GM18909 (cell line): ENCODE measurements around the gene GOLPH3.
"Not testable (repeated sequence)": the region's sequence is repeated elsewhere in the genome, so short reads cannot be mapped to it uniquely, and the experiment has no call there.

Experiments used
- ATAC-seq: cut with Tn5 transposase; IDR thresholded peaks from one replicate; pipeline ENCODE4 v1.9.1; 2021; ENCODE audit warnings: mild to moderate bottlenecking; ENCODE audit not compliant: unreplicated experiment, poor library complexity

GOLPH3 gene

GRCh38 chr5:32174011-32174870 lies at the start of gene GOLPH3:
Gene GOLPH3 (minus strand): TSS chr5:32174319. CDS start chr5:32174034, 285 bp downstream.
- ATAC-seq = peak; percentile 89

- ATAC-seq = no peak
Observed at GRCh38 chr5:32222723-32223470, 48.8 kb upstream of the GOLPH3 start.

DNA sequence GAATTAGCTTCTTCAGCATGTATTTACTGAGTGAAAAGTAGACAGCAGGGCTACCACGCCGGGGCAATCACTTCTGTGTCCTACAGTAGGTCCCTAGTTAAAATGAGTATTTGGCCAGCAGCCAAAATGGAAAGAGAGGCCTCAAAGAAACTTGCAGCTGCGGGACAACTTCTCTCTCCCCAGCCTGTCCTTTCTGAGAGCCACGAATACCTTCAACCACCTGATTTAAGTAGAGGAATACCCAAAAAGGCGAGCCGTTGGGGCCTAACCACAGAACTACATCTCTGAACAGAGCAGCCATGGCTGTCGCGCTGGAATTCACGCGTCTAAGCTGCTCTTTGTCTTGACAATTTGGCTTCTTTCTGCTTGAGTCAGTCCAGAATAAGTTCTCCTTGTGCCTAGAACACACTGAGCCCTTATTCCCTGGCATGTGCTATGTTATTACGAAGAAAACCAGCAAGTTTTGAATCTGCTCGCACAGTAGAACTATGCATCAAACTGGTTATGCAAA lies 43.8 kb upstream of the GOLPH3 start:
- ATAC-seq = no peak

DNA sequence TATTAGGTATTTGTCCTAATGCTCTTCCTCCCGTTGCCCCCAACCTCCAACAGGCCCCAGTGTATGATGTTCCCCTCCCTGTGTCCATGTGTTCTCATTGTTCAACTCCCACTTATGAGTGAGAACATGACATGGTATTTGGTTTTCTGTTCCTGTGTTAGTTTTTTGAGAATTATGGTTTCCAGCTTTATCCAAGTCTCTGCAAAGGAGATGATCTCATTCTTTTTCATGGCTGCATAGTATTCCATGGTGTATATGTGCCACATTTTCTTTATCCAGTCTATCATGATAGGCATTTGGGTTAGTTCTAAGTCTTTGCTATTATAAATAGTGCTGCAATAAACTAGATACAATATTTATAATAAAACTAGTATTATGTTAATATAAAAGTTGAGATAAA lies 40.2 kb upstream of the GOLPH3 start:
- ATAC-seq = not testable (repeated sequence)

GRCh38 chr5:32210151-32210550 lies 36.0 kb upstream of the GOLPH3 start:
- no peak for ATAC-seq

DNA sequence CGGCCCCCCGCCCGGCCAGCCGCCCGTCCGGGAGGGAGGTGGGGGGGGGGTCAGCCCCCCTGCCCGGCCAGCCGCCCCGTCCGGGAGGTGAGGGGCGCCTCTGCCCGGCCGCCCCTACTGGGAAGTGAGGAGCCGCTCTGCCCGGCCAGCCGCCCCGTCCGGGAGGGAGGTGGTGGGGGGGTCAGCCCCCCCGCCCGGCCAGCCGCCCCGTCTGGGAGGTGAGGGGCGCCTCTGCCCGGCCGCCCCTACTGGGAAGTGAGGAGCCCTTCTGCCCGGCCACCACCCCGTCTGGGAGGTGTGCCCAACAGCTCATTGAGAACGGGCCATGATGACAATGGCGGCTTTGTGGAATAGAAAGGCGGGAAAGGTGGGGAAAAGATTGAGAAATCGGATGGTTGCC lies 34.7 kb upstream of the GOLPH3 start:
- ATAC-seq = not testable (repeated sequence)

- no peak for ATAC-seq
Observed at GRCh38 chr5:32207355-32207634, 33.2 kb upstream of the GOLPH3 start.

DNA sequence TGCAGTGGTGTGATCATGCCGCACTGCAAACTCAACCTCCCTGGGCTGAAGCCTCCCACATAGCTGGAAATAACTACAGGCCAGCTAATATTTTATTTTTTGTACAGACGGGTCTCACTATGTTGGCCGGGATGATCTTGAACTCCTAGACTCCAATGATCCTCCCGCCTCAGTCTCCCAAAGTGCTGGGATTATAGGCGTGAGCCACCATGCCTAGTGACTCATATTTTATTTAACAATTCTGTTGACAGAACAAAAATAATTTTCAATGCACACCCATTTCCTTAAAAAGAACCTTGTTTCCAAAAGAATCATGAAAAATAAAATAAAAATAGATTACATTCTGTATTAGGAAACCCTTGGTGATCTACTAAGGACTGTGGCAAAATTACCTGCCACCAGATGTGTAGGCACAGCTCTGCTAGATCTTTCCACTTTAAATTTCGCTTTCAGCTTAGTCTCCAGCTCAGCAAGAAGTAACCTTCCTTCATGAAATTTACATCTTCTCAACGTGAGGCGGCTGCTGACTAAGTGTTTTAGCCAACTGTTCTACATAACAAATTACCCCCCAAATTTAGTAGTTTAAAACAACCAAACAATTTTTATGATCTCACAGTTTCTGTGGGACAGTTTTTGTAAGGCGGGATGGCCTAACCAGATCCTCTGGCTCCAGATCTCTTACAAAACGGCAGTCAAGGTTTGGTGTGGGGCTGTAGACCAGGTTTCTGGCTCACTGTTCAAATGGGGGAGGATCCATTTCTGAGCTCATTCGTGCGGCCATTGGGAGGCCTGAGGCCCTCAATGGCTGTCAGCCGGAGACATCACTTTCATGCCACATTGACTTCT lies 32.6 kb upstream of the GOLPH3 start:
- ATAC-seq = no peak

DNA sequence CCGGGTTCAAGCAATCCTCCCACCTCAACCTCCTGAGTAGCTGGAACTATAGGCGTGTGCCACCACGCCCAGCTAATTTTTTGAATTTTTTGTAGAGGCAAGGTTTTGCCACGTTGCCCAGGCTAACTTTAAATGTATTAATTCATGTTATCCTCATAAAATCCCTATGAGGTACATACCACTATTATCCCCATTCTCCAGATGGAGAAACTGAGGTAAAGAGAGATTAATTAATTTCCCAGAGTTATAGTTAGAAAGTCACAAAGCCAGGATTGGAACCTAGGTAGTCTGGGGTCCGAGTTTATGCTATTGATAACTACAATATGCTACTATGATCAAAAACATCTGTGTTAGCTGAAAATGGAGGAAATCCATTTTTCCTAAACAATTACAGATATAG lies 31.9 kb upstream of the GOLPH3 start:
- ATAC-seq = no peak

DNA sequence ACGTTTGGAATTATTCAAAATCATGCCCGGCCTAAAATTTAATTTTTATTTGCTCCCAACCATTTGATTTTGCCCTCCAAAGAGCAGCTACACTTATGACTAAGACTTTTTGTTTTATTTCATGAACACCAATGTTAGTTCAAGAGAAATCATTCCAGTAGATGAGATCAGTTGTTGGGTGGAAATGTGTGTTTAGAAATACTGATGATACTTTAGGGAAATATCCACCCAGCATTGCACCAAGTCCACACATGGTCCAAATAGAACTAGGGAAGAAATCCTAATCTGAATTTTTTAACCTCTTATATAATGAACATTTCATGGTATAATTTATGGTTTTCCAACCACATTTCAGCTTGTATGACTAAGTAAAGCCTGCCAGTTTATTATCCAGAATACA lies 28.3 kb upstream of the GOLPH3 start:
- ATAC-seq = no peak

- no peak for ATAC-seq
Observed at GRCh38 chr5:32201122-32201753, 27.1 kb upstream of the GOLPH3 start.

DNA sequence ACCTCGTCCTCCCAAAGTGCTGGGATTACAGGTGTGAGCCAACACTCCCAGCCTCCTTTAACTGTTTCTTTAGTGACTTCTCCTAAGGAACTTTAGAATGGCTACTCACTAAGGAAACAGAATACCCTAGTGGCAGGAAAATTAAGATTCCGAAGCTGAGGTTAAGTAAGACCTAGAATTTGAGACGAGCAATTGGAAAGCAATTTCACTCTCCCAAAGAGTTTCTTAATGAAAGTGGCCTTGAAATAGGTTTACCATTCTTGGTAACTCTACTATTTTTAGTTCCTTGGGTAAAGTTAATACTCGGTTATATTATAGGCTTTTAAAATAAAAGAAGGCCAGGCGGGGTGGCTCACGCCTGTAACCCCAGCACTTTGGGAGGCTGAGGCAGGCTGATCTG lies 22.9 kb upstream of the GOLPH3 start:
- no peak for ATAC-seq

- ATAC-seq = no peak
Observed at GRCh38 chr5:32195265-32195664, 21.1 kb upstream of the GOLPH3 start.

DNA sequence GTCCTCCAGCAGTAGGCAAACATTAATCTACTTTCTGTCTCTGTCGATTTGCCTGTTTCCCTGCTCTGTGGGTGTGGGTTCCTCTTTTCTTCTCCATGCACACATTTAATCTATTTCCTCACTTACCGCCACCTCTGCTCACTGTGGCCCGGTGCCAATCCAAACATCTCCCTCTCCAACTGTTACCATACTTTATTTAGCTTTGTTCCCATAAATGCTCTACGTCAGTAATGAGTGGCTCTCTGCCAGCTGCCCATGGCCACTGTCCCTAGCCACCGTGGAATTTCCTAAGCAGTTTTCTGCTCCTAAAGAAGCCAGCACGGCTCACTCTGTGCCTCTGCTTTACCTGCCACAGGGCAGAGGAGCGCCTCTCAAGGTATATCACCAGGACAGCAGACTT lies 19.5 kb upstream of the GOLPH3 start:
- peak; percentile 68 for ATAC-seq

DNA sequence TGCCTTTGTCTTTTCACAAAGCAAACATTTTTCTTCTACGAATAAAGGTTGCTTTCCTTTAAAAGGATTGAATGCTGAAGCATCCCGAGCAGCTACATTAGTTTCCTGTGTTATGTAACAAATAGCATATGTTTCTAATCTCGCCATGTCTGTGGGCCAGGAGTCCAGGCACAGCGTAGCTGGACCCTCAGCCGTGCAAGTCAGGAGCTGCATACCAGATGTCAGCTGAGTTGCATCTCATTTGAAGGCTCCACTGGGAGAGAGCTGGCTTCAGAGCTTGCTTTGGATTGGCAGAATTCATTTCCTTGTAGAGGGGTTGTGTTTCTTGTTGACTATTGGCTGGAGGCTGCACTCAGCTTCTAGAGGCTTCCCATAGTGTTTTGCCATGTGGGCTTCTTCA lies 16.0 kb upstream of the GOLPH3 start:
- no peak for ATAC-seq

DNA sequence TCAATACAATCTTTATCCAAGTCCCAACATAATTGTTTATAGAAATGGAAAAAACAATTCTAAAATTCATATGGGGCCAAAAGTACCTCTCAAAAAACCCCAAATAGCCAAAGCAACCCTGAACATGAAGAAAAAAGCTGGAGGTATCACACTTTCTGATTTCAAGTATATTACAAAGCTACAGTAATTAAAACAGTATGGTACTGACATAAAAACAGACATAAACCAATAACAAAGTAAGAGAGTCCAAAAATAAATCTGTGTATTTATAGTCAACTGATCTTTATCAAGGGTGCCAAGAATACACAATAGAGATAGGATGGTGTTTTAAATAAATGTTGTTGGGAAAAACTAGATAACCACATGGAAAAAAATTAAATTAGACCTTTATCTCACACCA lies 13.6 kb upstream of the GOLPH3 start:
- ATAC-seq = no peak

DNA sequence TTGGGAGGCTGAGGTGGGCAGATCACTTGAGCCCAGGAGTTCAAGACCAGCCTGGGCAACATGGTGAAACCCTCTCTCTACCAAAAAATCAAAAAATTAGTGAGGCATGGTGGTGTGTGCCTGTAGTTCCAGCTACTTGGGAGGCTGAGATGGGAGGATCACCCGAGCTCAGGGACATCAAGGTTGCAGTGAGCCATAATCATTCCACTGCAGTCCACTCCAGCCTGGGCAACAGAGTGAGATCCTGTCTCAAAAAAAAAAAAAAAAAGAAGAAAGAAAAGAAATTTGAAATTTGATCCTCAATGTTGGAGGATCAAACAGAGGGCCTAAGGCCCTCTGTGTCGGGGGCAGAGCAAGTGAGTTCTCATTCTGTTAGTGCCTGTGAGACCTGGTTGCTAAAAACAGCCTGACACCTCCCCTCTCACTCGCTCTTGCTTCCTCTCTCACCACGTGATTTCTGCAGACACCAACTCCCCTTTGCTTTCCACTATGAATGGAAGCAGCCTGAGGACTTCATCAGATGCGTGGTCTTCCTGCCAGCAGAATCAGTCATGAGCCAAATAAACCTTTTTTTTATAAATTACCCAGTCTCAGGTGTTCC lies 8.4 kb upstream of the GOLPH3 start:
- ATAC-seq = peak; percentile 79

- peak; percentile 26 for ATAC-seq
Observed at GRCh38 chr5:32173267-32174010, 680 bp downstream of the GOLPH3 start.

DNA sequence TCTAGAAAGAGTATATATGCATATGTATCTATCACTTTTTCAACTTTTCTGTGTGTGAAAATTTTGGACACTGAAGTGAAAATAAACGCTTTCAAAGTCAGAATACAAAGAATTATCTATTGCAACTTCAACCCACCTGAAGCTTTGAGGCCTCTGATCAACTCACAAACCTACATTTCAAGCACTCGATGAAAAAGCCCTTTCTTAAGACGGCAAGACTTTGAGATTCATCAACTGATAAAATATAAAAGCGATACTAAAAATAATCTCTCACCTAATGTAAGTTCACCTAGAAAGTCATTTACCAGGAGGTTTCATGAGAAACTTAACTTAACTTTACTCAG lies 1.2 kb downstream of the GOLPH3 start:
- ATAC-seq = no peak
